ENCODE data around the gene FURIN. TPM values are rescaled to one million over a fixed set of nuclear protein-coding genes. Genes with fewer than 3 reads are reported as not detected.
A peak's percentile ranks its signal among the peaks of the same experiment; 100 is the strongest.

Gene FURIN
- total and polyA plus RNA-seq, 9 of the 15 experiments (the other 6 are each of a cell fraction or from before 2014, with no cell fraction given), result 0.92 to 99.9 (median 34.8) TPM

DNA sequence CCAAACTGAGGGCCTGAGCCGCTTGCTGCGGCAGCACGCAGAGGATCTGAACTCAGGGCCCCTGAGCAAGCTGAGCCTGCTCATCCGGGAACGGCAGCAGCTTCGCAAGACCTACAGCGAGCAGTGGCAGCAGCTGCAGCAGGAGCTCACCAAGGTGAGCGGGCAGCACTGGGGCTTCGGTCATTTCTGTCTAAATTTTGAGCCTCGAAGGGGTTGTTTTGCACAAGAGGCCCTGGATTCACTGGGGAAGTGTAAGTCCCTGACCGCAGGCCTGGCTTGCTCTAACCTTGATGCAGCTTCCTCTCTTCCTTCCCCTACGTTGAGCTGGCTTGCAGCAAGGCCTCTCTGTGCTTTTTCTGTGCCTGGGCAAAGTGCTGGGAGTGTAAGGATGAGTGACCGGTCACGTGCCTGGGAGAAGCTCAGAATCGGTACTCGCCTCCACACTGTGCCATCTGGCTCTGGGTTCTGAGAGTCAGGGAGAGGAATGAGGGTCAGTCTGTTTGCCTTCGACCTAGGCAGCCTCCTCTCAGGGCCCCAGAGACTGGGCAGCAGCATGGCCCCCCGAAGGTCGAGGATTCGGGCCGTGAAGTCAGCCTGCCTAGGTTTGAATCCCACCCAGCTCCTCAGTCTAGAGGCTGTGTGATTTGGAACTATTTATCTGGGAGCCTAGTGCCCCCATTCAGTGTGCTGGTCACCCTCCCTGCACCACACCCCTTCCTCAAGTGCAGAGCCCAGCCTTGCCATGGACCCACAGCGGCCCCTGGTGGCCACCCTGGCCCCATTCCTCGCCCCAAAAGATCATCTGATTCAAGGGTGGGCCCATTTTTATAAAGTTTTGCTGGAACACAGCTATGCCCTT is 17.3 kb downstream of the FURIN start:
- in situ Hi-C loops (cut with MboI) (loop anchor here (5.0 to 10.0 kb wide), 3 partner anchors 238 to 571 kb away; no protein-coding TSS in a partner anchor), intact Hi-C loops (cut with micrococcal nuclease) (loop anchor here (1.0 to 10.0 kb wide), 5 partner anchors 68 to 561 kb away; no protein-coding TSS in a partner anchor)
- H3K36me3 ChIP-seq (ENCODE audit: control insufficient read depth, insufficient read depth, low read length), result peaks cover 29% of the 10 kb centered on the region; the same call in 2 of the 3 replicates
- ChIA-PET CTCF (ENCODE audit: low intra/inter-chr PET ratio) (interaction anchor here (0.5 to 2.1 kb wide), 10 partner anchors 79 to 1263 kb away, joined by 3 to 11 read pairs (median 5); no protein-coding TSS in a partner anchor), POLR2A (interaction anchor here (0.5 to 2.6 kb wide), 11 partner anchors 10 to 645 kb away, joined by 3 to 11 read pairs (median 4); no protein-coding TSS in a partner anchor)
- BruUV-seq (replicated peaks), result no TSS peak
- H3K79me2 ChIP-seq (ENCODE audit: control insufficient read depth, insufficient read depth, low read length), result no peaks in the 10 kb centered on the region
- H3K4me2 ChIP-seq (ENCODE audit: insufficient read depth, low read length), result no peak overlapping the region
- no peaks in the 10 kb centered on the region for H3K9me3 ChIP-seq (replicated peaks; ENCODE audit: control insufficient read depth, insufficient read depth, low read depth, low read length)
- peaks cover 10 to 71% of the 10 kb centered on the region in 2 experiments; a peak in 4 of 5 replicates for H3K4me1 ChIP-seq (replicated peaks in 1 of 2; ENCODE audit: control insufficient read depth in 2 of 2, insufficient read depth in 2 of 2, low read length in 2 of 2)
- peak; percentile 76 to 84 (median 78) for DNase-seq (ENCODE audit: extremely low read depth in 1 of 4, low spot score in 3 of 4)
- 66% methylated on average over 17 of the region's 23 CpGs for WGBS (ENCODE audit: insufficient coverage, low coverage, missing lambda C conversion rate)
- peak; percentile 79 for ATAC-seq
- FAIRE-seq, result peak; percentile 96
- H3K4me3 ChIP-seq, result no peak overlapping the region
- peak overlapping the region; percentile 61 for H2AFZ ChIP-seq (ENCODE audit: low read depth, low read length)
- no peaks in the 10 kb centered on the region for H3K27me3 ChIP-seq (ENCODE audit: control insufficient read depth in 2 of 2, insufficient read depth in 2 of 2, low read length in 2 of 2)
- peak overlapping the region; percentile 42; the same call in 1 of the 3 replicates for H3K27ac ChIP-seq (ENCODE audit: extremely low read depth, low read depth, low read length)
- peaks cover 6% of the 10 kb centered on the region; the same call in 1 of the 2 replicates for H4K20me1 ChIP-seq (replicated peaks; ENCODE audit: control insufficient read depth, insufficient read depth, low read length)
- peaks cover 3% of the 10 kb centered on the region for H3K9me1 ChIP-seq (ENCODE audit: control insufficient read depth, insufficient read depth, low read length)
- peak overlapping the region in 1 of 2 experiments; percentile 46; a peak in 2 of 4 replicates for H3K9ac ChIP-seq (ENCODE audit: insufficient read depth in 1 of 2, low read depth in 2 of 2, low read length in 2 of 2)
- TF ChIP-seq, protein P1, sequence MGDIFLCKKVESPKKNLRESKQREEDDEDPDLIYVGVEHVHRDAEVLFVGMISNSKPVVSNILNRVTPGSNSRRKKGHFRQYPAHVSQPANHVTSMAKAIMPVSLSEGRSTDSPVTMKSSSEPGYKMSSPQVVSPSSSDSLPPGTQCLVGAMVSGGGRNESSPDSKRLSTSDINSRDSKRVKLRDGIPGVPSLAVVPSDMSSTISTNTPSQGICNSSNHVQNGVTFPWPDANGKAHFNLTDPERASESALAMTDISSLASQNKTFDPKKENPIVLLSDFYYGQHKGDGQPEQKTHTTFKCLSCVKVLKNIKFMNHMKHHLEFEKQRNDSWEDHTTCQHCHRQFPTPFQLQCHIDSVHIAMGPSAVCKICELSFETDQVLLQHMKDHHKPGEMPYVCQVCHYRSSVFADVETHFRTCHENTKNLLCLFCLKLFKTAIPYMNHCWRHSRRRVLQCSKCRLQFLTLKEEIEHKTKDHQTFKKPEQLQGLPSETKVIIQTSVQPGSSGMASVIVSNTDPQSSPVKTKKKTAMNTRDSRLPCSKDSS (IDR thresholded peaks at IDR 0.05; ENCODE audit: low read depth, partially characterized antibody), result no peak
- TF ChIP-seq HMG20B (CRISPR knock-in tag; IDR thresholded peaks at IDR 0.05) (no peak), JUNB (CRISPR knock-in tag; conservative IDR thresholded peaks at IDR 0.05) (no peak), RNF2 (IDR thresholded peaks at IDR 0.05) (no peak), CXXC5 (CRISPR knock-in tag; IDR thresholded peaks at IDR 0.05) (peak; percentile 40), XRCC5 (IDR thresholded peaks at IDR 0.05; ENCODE audit: low read depth, low read length) (0 out of 2 replicates have a peak, but pooled peaks have one; percentile 34), TEAD4 (IDR thresholded peaks at IDR 0.05; ENCODE audit: low read length) (0 out of 2 replicates have a peak, but pooled peaks have one; percentile 14), TEAD4 (CRISPR knock-in tag; IDR thresholded peaks at IDR 0.05; ENCODE audit: borderline replicate concordance) (no peak), ZBTB7A (IDR thresholded peaks at IDR 0.05; ENCODE audit: borderline replicate concordance, control insufficient read depth, low read depth, low read length) (peak; percentile 54; the same call in 1 of the 2 replicates), CHCHD3 (CRISPR knock-in tag; IDR thresholded peaks at IDR 0.05) (no peak), ZNF644 (tag; IDR thresholded peaks at IDR 0.05; ENCODE audit: low read depth) (no peak), SMAD4 (CRISPR knock-in tag; conservative IDR thresholded peaks at IDR 0.05) (peak; percentile 40; the same call in 1 of the 2 replicates), CC2D1A (IDR thresholded peaks at IDR 0.05) (peak; percentile 89), CREM (IDR thresholded peaks at IDR 0.05; ENCODE audit: low read depth) (peak; percentile 22; the same call in 1 of the 2 replicates), ZNF12 (CRISPR knock-in tag; IDR thresholded peaks at IDR 0.05) (no peak)
- TF ChIP-seq, protein P2, sequence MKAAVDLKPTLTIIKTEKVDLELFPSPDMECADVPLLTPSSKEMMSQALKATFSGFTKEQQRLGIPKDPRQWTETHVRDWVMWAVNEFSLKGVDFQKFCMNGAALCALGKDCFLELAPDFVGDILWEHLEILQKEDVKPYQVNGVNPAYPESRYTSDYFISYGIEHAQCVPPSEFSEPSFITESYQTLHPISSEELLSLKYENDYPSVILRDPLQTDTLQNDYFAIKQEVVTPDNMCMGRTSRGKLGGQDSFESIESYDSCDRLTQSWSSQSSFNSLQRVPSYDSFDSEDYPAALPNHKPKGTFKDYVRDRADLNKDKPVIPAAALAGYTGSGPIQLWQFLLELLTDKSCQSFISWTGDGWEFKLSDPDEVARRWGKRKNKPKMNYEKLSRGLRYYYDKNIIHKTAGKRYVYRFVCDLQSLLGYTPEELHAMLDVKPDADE (conservative IDR thresholded peaks at IDR 0.05; ENCODE audit: control insufficient read depth, low read depth, low read length), result no peak
- TF ChIP-seq, protein P3, sequence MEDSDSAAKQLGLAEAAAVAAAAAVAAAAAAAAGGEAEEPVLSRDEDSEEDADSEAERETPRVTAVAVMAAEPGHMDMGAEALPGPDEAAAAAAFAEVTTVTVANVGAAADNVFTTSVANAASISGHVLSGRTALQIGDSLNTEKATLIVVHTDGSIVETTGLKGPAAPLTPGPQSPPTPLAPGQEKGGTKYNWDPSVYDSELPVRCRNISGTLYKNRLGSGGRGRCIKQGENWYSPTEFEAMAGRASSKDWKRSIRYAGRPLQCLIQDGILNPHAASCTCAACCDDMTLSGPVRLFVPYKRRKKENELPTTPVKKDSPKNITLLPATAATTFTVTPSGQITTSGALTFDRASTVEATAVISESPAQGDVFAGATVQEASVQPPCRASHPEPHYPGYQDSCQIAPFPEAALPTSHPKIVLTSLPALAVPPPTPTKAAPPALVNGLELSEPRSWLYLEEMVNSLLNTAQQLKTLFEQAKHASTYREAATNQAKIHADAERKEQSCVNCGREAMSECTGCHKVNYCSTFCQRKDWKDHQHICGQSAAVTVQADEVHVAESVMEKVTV (CRISPR knock-in tag; IDR thresholded peaks at IDR 0.05), result peak; percentile 94

Data from K562 (cell line).